ENCODE results near the gene MRPL34.

DNA sequence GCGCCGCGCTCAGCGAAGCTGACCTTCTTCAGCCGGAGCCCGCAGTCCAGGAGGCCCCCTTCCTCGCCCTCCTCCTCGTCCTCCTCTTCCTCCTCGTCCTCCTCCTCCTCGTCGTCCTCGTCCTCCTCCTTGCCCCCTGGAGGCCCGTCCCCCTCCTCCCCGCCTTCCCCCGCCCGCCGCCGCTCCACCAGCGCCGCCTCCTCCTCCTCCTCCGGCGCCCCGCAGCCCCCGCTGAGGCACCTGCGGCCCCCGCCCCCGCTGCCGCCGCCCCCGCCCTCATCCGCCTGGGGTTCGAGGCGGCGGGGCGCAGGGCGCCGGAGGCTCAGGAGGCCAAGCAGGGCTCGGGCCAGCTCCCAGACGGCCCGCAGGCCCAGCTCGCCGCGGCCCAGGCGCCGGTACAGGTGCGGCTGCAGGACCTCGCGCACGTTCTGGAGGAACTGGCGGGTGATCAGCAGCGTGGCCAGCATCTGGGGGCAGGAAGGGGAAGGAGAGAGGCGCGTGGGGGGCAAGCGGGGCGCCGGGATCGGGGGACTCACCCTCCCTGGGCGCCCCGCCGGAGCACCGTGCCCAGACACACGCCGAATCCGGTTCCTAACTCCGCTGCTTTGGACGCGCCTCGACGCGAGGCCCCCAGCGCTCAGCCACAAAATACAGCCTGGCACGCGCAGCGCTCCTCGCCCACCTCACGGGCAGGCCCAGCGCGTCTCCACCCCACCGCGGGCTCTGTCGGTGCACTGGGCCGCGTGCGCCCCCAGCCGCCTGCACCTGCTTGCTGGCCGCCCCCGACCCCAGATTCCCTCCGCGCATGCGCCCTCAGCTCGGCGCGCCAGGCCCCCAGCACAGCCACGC is 23.1 kb downstream of the MRPL34 start:
- TF ChIP-seq ZBTB7A (IDR thresholded peaks at IDR 0.05; ENCODE audit: borderline replicate concordance, control insufficient read depth, low read depth, low read length): no peak
- no peak for TF ChIP-seq ZC3H11A (IDR thresholded peaks at IDR 0.05; ENCODE audit: low read depth, low read length)
- TF ChIP-seq GTF2F1 (IDR thresholded peaks at IDR 0.05; ENCODE audit: low read depth, low read length): no peak
- TF ChIP-seq, protein P1, sequence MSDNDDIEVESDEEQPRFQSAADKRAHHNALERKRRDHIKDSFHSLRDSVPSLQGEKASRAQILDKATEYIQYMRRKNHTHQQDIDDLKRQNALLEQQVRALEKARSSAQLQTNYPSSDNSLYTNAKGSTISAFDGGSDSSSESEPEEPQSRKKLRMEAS (CRISPR knock-in tag; IDR thresholded peaks at IDR 0.05): no peak

All from K562 (cell line).